Purkinje cell (primary cell): ENCODE results near the gene PALM2AKAP2. TPM values are rescaled to one million over a fixed set of nuclear protein-coding genes. Genes with fewer than 3 reads are reported as not detected.

Experiments used
- polyA plus RNA-seq: library from polyadenylated mRNA; unstranded; fragments of >200 nt; fragmentation: Nextera tagmentation; gene quantifications from 2 replicates; pipeline ENCODE4 v1.2.1, GENCODE V29; 2014

The PALM2AKAP2 gene
- polyA plus RNA-seq, result 1.7 and 5.4 TPM in 2 replicates

DNA sequence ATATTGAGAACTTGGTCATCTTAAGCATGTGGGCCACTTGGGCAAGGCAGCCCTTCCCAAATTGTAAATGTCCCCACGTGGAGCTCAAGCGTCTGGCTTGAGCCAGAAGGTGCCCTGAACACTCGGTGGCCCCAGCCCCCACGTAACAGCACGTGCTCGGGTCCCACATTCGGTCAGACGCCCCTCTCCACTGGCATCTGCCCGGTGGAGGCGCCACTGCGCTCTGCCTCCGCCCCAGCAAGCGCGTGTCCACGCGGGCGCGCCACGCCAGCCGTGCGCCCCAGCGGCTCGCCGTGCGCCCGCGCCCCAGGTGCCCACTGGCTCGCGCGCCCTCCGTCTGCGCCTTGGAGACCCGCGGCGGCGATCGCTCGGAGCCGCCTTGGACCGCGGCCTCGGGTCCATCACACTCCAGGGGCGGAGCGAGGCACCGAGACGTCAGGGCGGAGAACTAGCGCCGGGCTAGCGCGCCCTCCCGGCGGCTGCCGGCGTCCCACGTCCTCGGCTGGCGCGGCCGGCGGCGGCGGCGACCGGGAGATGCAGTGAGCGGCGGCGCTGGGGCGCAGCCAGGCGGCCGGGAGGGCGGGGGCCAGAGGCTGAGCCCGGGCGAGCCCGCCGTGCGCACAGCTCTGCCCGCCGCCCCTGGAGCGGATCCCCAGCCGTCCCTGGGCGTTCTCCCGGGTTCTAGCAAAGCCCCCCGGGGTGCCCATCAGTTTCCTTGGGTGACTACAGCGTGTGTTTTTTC is at the start of gene PALM2AKAP2:
PALM2AKAP2 (plus strand) TSS at position 488 of the 742 bp plus-strand sequence. CDS start 291 bp downstream, outside the sequence.

